GM18502 (cell line): ENCODE measurements around the gene LGR5.
"Not testable (repeated sequence)": the region's sequence is repeated elsewhere in the genome, so short reads cannot be mapped to it uniquely, and the experiment has no call there.

Experiments used
- ATAC-seq: cut with Tn5 transposase; IDR thresholded peaks from one replicate; pipeline ENCODE4 v1.9.1; 2021; ENCODE audit warnings: mild to moderate bottlenecking; ENCODE audit not compliant: unreplicated experiment, poor library complexity

LGR5 gene

GRCh38 chr12:71536939-71537622 lies 97.5 kb downstream of the LGR5 start:
- ATAC-seq: no peak

- no peak for ATAC-seq
These were observed 99.2 kb downstream of the LGR5 start for GRCh38 chr12:71538807-71539206.

DNA sequence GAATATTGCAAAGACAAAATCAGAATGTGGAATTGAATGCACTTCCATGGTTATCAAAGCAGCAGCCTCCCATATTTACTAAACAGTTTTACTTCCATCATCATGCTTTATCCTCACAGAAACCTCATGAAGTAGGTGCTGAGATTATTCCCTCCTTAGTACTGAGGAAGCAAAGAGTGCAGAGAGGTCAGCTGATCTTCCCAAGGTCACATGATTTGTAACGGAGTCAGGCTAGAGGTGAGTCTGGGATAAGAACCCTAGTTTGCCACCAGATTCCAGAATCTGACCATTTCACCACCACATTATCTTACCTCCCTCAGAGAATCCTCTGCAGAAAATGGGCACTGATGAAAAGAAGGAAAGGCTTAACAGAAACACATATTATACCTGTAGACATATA lies 102.0 kb downstream of the LGR5 start:
- ATAC-seq: no peak

GRCh38 chr12:71546322-71546861 lies 106.8 kb downstream of the LGR5 start:
- ATAC-seq: no peak

DNA sequence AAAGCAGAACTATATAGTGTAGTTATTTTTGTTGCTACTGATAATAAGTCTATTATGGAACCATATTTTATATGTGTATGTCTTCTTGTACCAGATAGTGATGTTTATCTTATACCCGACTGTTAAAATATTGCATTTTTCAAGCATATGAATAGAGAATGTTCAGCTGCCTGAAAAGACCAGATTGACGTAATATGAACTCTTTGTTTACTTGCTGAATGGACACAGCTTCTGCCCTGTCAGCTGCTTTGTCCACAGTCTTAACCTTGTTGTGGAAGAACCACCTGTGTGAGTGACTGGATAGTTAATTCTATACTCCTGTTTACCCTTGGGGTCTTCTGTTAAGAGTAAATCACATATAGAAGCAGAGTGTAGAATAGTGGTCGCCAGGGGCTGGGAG lies 109.3 kb downstream of the LGR5 start:
- no peak for ATAC-seq

DNA sequence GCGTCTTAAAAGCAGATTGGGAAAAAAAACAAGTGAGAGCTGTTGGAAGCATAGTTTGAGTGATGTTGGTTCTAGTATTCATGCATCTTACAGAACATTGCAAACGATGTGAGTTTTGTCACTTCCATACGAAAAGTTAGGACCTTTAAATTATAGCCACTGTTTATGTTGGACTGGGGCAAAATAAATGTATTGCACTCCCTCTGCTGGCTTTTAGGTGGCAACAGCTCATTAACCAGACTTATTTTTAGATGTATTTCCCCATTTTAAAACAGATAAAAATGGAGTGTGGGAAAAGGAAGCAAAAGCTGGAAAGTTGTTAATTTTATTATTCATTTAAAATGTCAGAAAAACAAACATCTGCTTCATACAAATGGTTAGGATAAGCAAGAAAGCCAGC lies 111.9 kb downstream of the LGR5 start:
- no peak for ATAC-seq

DNA sequence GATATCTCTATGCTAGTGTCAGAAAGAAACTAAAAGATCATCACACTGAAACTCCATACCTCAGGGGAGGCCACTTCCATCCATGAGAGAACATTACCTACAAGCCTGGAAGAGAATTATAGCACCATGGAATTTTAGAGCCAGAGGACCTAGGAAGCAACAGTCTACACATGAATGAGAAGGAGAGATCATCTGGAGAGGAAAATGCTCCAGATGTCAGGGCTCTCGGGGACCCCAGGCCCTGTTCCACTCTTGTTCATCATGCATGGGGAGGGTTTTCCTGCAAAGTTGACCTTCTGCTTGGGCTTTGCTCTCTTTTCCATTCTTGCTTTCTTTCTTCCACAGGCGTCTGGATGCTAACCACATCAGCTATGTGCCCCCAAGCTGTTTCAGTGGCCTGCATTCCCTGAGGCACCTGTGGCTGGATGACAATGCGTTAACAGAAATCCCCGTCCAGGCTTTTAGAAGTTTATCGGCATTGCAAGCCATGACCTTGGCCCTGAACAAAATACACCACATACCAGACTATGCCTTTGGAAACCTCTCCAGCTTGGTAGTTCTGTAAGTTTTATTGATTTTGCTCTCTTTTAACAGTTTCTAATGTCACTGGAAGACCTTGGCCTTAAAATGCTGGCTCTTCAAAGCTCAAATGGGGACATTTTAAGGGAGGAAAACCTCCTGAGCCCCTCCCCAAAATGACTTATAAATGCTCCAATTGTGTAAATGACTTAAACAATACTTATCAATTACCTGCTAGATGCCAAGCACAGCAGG lies 113.3 kb downstream of the LGR5 start:
- ATAC-seq: no peak

GRCh38 chr12:71555191-71555590 lies 115.6 kb downstream of the LGR5 start:
- no peak for ATAC-seq

- not testable (repeated sequence) for ATAC-seq
These were observed 116.2 kb downstream of the LGR5 start for GRCh38 chr12:71555789-71556188.

- ATAC-seq: no peak
These were observed 116.8 kb downstream of the LGR5 start for GRCh38 chr12:71556448-71556847.

DNA sequence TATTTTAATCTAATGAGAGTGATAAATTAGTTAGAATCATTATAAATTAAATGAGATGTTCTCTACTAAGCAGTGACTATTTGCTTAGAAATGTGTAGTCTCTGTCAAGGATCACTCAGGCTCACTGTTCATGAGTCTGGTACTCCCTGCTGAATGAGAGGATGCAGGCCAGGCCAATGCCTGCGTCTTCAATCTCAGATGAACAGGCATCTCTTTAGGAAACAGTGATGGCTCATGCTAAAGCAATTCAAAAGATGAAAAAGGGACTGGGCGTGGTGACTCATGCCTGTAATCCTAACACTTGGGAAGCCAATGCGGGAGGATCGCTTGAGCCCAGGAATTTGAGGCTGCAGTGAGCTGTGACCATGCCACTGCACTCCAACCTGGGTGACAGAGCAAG lies 117.3 kb downstream of the LGR5 start:
- ATAC-seq: no peak

GRCh38 chr12:71558445-71558844 lies 118.8 kb downstream of the LGR5 start:
- ATAC-seq: no peak

GRCh38 chr12:71562676-71563595 lies 123.3 kb downstream of the LGR5 start:
- no peak for ATAC-seq

GRCh38 chr12:71565535-71565934 lies 125.9 kb downstream of the LGR5 start:
- ATAC-seq: no peak

GRCh38 chr12:71566655-71567054 lies 127.1 kb downstream of the LGR5 start:
- ATAC-seq: no peak

GRCh38 chr12:71567537-71567936 lies 127.9 kb downstream of the LGR5 start:
- ATAC-seq: no peak

- ATAC-seq: not testable (repeated sequence)
These were observed 130.3 kb downstream of the LGR5 start for GRCh38 chr12:71569885-71570284.

- no peak for ATAC-seq
These were observed 136.9 kb downstream of the LGR5 start for GRCh38 chr12:71576496-71576895.

- ATAC-seq: no peak
These were observed 139.2 kb downstream of the LGR5 start for GRCh38 chr12:71578694-71579258.

DNA sequence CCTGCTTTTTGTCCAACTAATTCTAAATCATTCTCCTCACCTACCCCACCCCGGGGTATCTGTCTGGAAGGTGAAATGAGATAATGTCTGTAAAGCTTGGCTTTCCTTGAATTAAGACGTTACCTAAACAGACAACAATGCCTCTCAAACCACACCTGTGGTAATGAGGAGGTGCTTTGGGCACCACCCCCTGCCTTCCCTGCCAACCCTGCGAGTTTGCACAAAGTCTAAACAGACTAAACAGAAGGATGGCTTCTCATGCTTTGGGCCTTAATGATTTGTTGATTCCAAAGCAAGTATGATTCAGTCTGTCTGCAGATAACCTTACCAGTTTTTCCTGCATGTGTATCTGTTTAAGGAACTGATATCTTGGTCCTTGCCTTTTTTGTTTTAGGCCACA lies 141.6 kb downstream of the LGR5 start:
- ATAC-seq: no peak
